A673 (cell line): Measurements from ENCODE around the gene DNAI2.

Source experiments
- EZH2 ChIP-seq: fragments of 200-600 bp; sonication (generic); IDR thresholded peaks from 2 replicates; pipeline ENCODE4 v1.6.1; 2017; ENCODE audit warnings: borderline replicate concordance, low read depth, mild to moderate bottlenecking, mixed read lengths, antibody characterized with exemption, low read length; ENCODE audit not compliant: poor library complexity, severe bottlenecking
- TF ChIP-seq, protein P1 (sequence below): fragments of 300-800, 200-600 bp; sonication (generic); conservative IDR thresholded peaks from 2 replicates; pipeline ENCODE4 v1.5.1; 2017; ENCODE audit warnings: low read depth, mild to moderate bottlenecking, antibody characterized with exemption, low read length, moderate library complexity, mixed read lengths

DNA sequence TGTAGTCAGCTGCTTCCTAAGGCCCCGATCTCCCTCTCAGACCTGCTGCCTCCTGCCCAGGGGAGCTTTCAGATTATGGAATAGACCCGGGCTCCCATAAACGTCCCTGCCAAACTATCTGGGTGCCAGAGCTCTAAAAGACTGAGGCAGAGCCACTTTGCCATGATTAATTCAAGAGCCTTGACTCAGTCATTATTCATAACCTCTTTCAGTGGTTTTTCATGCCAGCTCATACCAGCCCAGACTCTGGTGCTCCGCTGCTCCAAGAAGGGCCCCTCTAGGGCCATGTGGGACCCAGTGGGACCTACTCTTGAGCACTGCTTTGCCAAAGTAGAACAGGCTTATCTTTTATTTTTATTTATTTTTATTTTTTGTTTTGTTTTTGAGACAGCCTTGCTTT is 23.9 kb downstream of the DNAI2 start:
- TF ChIP-seq, protein P1, sequence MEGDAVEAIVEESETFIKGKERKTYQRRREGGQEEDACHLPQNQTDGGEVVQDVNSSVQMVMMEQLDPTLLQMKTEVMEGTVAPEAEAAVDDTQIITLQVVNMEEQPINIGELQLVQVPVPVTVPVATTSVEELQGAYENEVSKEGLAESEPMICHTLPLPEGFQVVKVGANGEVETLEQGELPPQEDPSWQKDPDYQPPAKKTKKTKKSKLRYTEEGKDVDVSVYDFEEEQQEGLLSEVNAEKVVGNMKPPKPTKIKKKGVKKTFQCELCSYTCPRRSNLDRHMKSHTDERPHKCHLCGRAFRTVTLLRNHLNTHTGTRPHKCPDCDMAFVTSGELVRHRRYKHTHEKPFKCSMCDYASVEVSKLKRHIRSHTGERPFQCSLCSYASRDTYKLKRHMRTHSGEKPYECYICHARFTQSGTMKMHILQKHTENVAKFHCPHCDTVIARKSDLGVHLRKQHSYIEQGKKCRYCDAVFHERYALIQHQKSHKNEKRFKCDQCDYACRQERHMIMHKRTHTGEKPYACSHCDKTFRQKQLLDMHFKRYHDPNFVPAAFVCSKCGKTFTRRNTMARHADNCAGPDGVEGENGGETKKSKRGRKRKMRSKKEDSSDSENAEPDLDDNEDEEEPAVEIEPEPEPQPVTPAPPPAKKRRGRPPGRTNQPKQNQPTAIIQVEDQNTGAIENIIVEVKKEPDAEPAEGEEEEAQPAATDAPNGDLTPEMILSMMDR, result no peak
- TF ChIP-seq EZH2, result no peak
